Activated T-helper 1 cell treated with anti-CD3 and anti-CD28 coated beads, Interleukin-12 subunit alpha, Interleukin-12 subunit beta, Interleukin-2, Interleukin-4 antibody, amounts not matched to agents 30 ng/mL and 10 ng/mL and 1 ng/mL, durations not matched to agents 14 hours and 24 hours and 36 hours (primary cell): ENCODE measurements around the gene C21orf58. TPM values are rescaled to one million over a fixed set of nuclear protein-coding genes. Genes with fewer than 3 reads are reported as not detected.

Experiments
- total RNA-seq: library from RNA; stranded (reverse); gene quantifications from 2 replicates; pipeline ENCODE4 v1.2.3, GENCODE V29; 2022

The C21orf58 gene
- total RNA-seq, 1 donor from 2014 or later, result 26.9 TPM

Other genes starting within 250 kb of the C21orf58 start
- 1.4 and 2.1 TPM in 2 replicates for gene COL6A2, start 225.8 kb downstream of the C21orf58 start, total RNA-seq
- 0.56 and 0.62 TPM in 2 replicates for gene FTCD, start 168.3 kb downstream of the C21orf58 start, total RNA-seq
- gene SPATC1L, start 139.4 kb downstream of the C21orf58 start, total RNA-seq, result 12.1 and 12.8 TPM in 2 replicates
- 15.8 and 17.0 TPM in 2 replicates for gene LSS, start 95.1 kb downstream of the C21orf58 start, total RNA-seq
- gene MCM3AP, start 38.3 kb downstream of the C21orf58 start, total RNA-seq, result 131 and 137 TPM in 2 replicates
- gene YBEY, start 37.5 kb downstream of the C21orf58 start, total RNA-seq, result 16.7 and 17.6 TPM in 2 replicates
- 58.4 and 59.7 TPM in 2 replicates for gene PCNT, start 286 bp upstream of the C21orf58 start, total RNA-seq
- gene DIP2A, start 135.0 kb upstream of the C21orf58 start, total RNA-seq, result 33.5 and 33.6 TPM in 2 replicates